ENCODE results near the gene CLASP1.
"Not testable (repeated sequence)": the region's sequence is repeated elsewhere in the genome, so short reads cannot be mapped to it uniquely, and the experiment has no call there.

CLASP1 gene

GRCh38 chr2:121330921-121331320, 318.3 kb downstream of the CLASP1 start:
- Mint-ChIP-seq H3K27me3 (peaks cover 9% of the 10 kb centered on the region), H3K4me3 (no peak overlapping the region), H3K36me3 (no peaks in the 10 kb centered on the region), H3K4me1 (no peaks in the 10 kb centered on the region), H3K27ac (no peak overlapping the region), H3K9me3 (no peaks in the 10 kb centered on the region)
- DNase-seq (ENCODE audit: low spot score in 2 of 2): no peak
- no peak for ATAC-seq (ENCODE audit: low read depth)

GRCh38 chr2:121329786-121330185, 319.5 kb downstream of the CLASP1 start:
- H3K27me3 Mint-ChIP-seq: peaks cover 12% of the 10 kb centered on the region
- H3K4me1 Mint-ChIP-seq: no peaks in the 10 kb centered on the region
- DNase-seq (ENCODE audit: low spot score in 2 of 2): no peak
- H3K4me3 Mint-ChIP-seq: no peak overlapping the region
- no peak for ATAC-seq (ENCODE audit: low read depth)
- H3K36me3 Mint-ChIP-seq: no peaks in the 10 kb centered on the region
- H3K27ac Mint-ChIP-seq: no peak overlapping the region
- H3K9me3 Mint-ChIP-seq: no peaks in the 10 kb centered on the region

- ATAC-seq (ENCODE audit: low read depth) (no peak), DNase-seq (ENCODE audit: low spot score in 2 of 2) (no peak)
- no peaks in the 10 kb centered on the region for H3K9me3 Mint-ChIP-seq
- peaks cover 12% of the 10 kb centered on the region for H3K27me3 Mint-ChIP-seq
- no peak overlapping the region for H3K27ac Mint-ChIP-seq
- H3K36me3 Mint-ChIP-seq: no peaks in the 10 kb centered on the region
- no peaks in the 10 kb centered on the region for H3K4me1 Mint-ChIP-seq
- H3K4me3 Mint-ChIP-seq: no peak overlapping the region
These were observed 322.6 kb downstream of the CLASP1 start for GRCh38 chr2:121326628-121327027.

GRCh38 chr2:121324601-121325000, 324.7 kb downstream of the CLASP1 start:
- peaks cover 7% of the 10 kb centered on the region for H3K27me3 Mint-ChIP-seq
- H3K4me1 Mint-ChIP-seq: no peaks in the 10 kb centered on the region
- H3K27ac Mint-ChIP-seq: no peak overlapping the region

GRCh38 chr2:121321476-121321875, 327.8 kb downstream of the CLASP1 start:
- H3K27me3 Mint-ChIP-seq: peaks cover 3% of the 10 kb centered on the region
- H3K9me3 Mint-ChIP-seq: no peaks in the 10 kb centered on the region
- no peak overlapping the region for H3K4me3 Mint-ChIP-seq
- no peaks in the 10 kb centered on the region for H3K36me3 Mint-ChIP-seq
- no peaks in the 10 kb centered on the region for H3K4me1 Mint-ChIP-seq
- DNase-seq (ENCODE audit: low spot score in 2 of 2): no peak
- no peak for ATAC-seq (ENCODE audit: low read depth)
- no peak overlapping the region for H3K27ac Mint-ChIP-seq

More at GRCh38 chr2:121324601-121325000, 324.7 kb downstream of the CLASP1 start:
- no peak for ATAC-seq (ENCODE audit: low read depth)
- Mint-ChIP-seq H3K36me3 (no peaks in the 10 kb centered on the region), H3K4me3 (no peak overlapping the region), H3K9me3 (no peaks in the 10 kb centered on the region)
- no peak for DNase-seq (ENCODE audit: low spot score in 2 of 2)

GRCh38 chr2:121319941-121320340, 329.3 kb downstream of the CLASP1 start:
- H3K27me3 Mint-ChIP-seq: no peaks in the 10 kb centered on the region
- no peaks in the 10 kb centered on the region for H3K4me1 Mint-ChIP-seq
- ATAC-seq (ENCODE audit: low read depth) (no peak), DNase-seq (ENCODE audit: low spot score in 2 of 2) (no peak)
- no peak overlapping the region for H3K27ac Mint-ChIP-seq
- H3K9me3 Mint-ChIP-seq: no peaks in the 10 kb centered on the region
- H3K4me3 Mint-ChIP-seq: no peak overlapping the region
- H3K36me3 Mint-ChIP-seq: no peaks in the 10 kb centered on the region

GRCh38 chr2:121316986-121317385, 332.3 kb downstream of the CLASP1 start:
- H3K27me3 Mint-ChIP-seq: no peaks in the 10 kb centered on the region
- H3K4me1 Mint-ChIP-seq: no peaks in the 10 kb centered on the region
- no peak for DNase-seq (ENCODE audit: low spot score in 2 of 2)
- H3K9me3 Mint-ChIP-seq: no peaks in the 10 kb centered on the region
- H3K4me3 Mint-ChIP-seq: no peak overlapping the region
- no peaks in the 10 kb centered on the region for H3K36me3 Mint-ChIP-seq
- no peak for ATAC-seq (ENCODE audit: low read depth)
- no peak overlapping the region for H3K27ac Mint-ChIP-seq

- not testable (repeated sequence) for H3K36me3 Mint-ChIP-seq; DNase-seq (ENCODE audit: low spot score in 2 of 2); H3K4me3 Mint-ChIP-seq; ATAC-seq (ENCODE audit: low read depth); H3K27me3 Mint-ChIP-seq; H3K9me3 Mint-ChIP-seq; H3K4me1 Mint-ChIP-seq; H3K27ac Mint-ChIP-seq
These were observed 335.6 kb downstream of the CLASP1 start for GRCh38 chr2:121313701-121314100.

GRCh38 chr2:121309801-121310200, 339.5 kb downstream of the CLASP1 start:
- ATAC-seq (ENCODE audit: low read depth) (no peak), DNase-seq (ENCODE audit: low spot score in 2 of 2) (no peak)
- H3K27me3 Mint-ChIP-seq: peaks cover 10% of the 10 kb centered on the region
- no peak overlapping the region for H3K4me3 Mint-ChIP-seq
- no peaks in the 10 kb centered on the region for H3K36me3 Mint-ChIP-seq
- no peak overlapping the region for H3K27ac Mint-ChIP-seq
- H3K4me1 Mint-ChIP-seq: no peaks in the 10 kb centered on the region
- peaks cover 4% of the 10 kb centered on the region for H3K9me3 Mint-ChIP-seq

GRCh38 chr2:121309323-121309722, 339.9 kb downstream of the CLASP1 start:
- Mint-ChIP-seq H3K27ac (no peak overlapping the region), H3K4me3 (no peak overlapping the region), H3K4me1 (no peaks in the 10 kb centered on the region), H3K36me3 (no peaks in the 10 kb centered on the region), H3K9me3 (peaks cover 4% of the 10 kb centered on the region), H3K27me3 (peaks cover 10% of the 10 kb centered on the region)
- no peak for DNase-seq (ENCODE audit: low spot score in 2 of 2)
- ATAC-seq (ENCODE audit: low read depth): no peak

- no peaks in the 10 kb centered on the region for H3K36me3 Mint-ChIP-seq
- no peaks in the 10 kb centered on the region for H3K4me1 Mint-ChIP-seq
- H3K4me3 Mint-ChIP-seq: no peak overlapping the region
- H3K27ac Mint-ChIP-seq: no peak overlapping the region
- H3K27me3 Mint-ChIP-seq: peaks cover 17% of the 10 kb centered on the region
- ATAC-seq (ENCODE audit: low read depth) (no peak), DNase-seq (ENCODE audit: low spot score in 2 of 2) (no peak)
- H3K9me3 Mint-ChIP-seq: peaks cover 4% of the 10 kb centered on the region
These were observed 342.2 kb downstream of the CLASP1 start for GRCh38 chr2:121307048-121307447.

GRCh38 chr2:121304941-121305340, 344.3 kb downstream of the CLASP1 start:
- H3K4me1 Mint-ChIP-seq: no peaks in the 10 kb centered on the region
- no peak for ATAC-seq (ENCODE audit: low read depth)
- H3K36me3 Mint-ChIP-seq: peaks cover 2% of the 10 kb centered on the region
- no peak overlapping the region for H3K4me3 Mint-ChIP-seq
- peaks cover 23% of the 10 kb centered on the region for H3K27me3 Mint-ChIP-seq
- DNase-seq (ENCODE audit: low spot score in 2 of 2): no peak
- H3K27ac Mint-ChIP-seq: no peak overlapping the region
- H3K9me3 Mint-ChIP-seq: peaks cover 6% of the 10 kb centered on the region

- Mint-ChIP-seq H3K9me3 (peaks cover 6% of the 10 kb centered on the region), H3K27me3 (peaks cover 25% of the 10 kb centered on the region), H3K4me3 (no peak overlapping the region), H3K36me3 (peaks cover 2% of the 10 kb centered on the region), H3K27ac (no peak overlapping the region), H3K4me1 (no peaks in the 10 kb centered on the region)
- DNase-seq (ENCODE audit: low spot score in 2 of 2): no peak
- ATAC-seq (ENCODE audit: low read depth): no peak
These were observed 345.6 kb downstream of the CLASP1 start for GRCh38 chr2:121303531-121304263.

- not testable (repeated sequence) for H3K4me1 Mint-ChIP-seq; H3K4me3 Mint-ChIP-seq; ATAC-seq (ENCODE audit: low read depth); H3K36me3 Mint-ChIP-seq; H3K9me3 Mint-ChIP-seq; H3K27ac Mint-ChIP-seq; DNase-seq (ENCODE audit: low spot score in 2 of 2)
- peaks cover 22% of the 10 kb centered on the region for H3K27me3 Mint-ChIP-seq
These were observed 348.1 kb downstream of the CLASP1 start for GRCh38 chr2:121301190-121301589.

- Mint-ChIP-seq H3K4me1 (peaks cover 2% of the 10 kb centered on the region), H3K27ac (no peak overlapping the region), H3K27me3 (peaks cover 10% of the 10 kb centered on the region), H3K9me3 (peaks cover 3% of the 10 kb centered on the region), H3K4me3 (no peak overlapping the region), H3K36me3 (peaks cover 4% of the 10 kb centered on the region)
- DNase-seq (ENCODE audit: low spot score in 2 of 2): no peak
- ATAC-seq (ENCODE audit: low read depth): no peak
These were observed 350.8 kb downstream of the CLASP1 start for GRCh38 chr2:121298476-121298875.
